GM23338 (cell line): Measurements from ENCODE around the gene ZBTB1. TPM values are rescaled to one million over a fixed set of nuclear protein-coding genes. Genes with fewer than 3 reads are reported as not detected.

Source experiments
- ATAC-seq: fragments of 200-7000 bp; cut with Tn5 transposase; 3 replicates; pipeline ENCODE4 v1.9.1; 2020
- DNase-seq: peaks from one replicate; pipeline ENCODE4 v3.0.0-alpha.2; 2015; ENCODE audit warnings: low spot score
- H2AFZ ChIP-seq: fragments of 200-600 bp; sonication (generic); 2 replicates; pipeline ENCODE4 v1.8.0; 2016; ENCODE audit warnings: antibody characterized with exemption, mild to moderate bottlenecking, moderate library complexity
- H3F3A ChIP-seq: fragments of 200-600 bp; sonication (generic); replicated peaks from 2 replicates; pipeline ENCODE4 v1.8.0; 2017; ENCODE audit warnings: antibody characterized with exemption, mixed run types, low read depth
- H3K27ac ChIP-seq: fragments of 200-600 bp; sonication (generic); 2 replicates; pipeline ENCODE4 v1.6.1; 2016; ENCODE audit warnings: low read depth
- H3K27me3 ChIP-seq: fragments of 200-600 bp; sonication (generic); 2 replicates; pipeline ENCODE4 v1.8.0; 2016; ENCODE audit warnings: mild to moderate bottlenecking, mixed run types, moderate library complexity; ENCODE audit not compliant: insufficient read depth
- H3K36me3 ChIP-seq: fragments of 200-600 bp; sonication (generic); 2 replicates; pipeline ENCODE4 v1.8.0; 2016; ENCODE audit warnings: mild to moderate bottlenecking; ENCODE audit not compliant: insufficient read depth
- H3K4me1 ChIP-seq: fragments of 200-600 bp; sonication (generic); 2 replicates; pipeline ENCODE4 v1.8.0; 2016; ENCODE audit warnings: mild to moderate bottlenecking, moderate library complexity; ENCODE audit not compliant: insufficient read depth
- H3K4me2 ChIP-seq: fragments of 200-600 bp; sonication (generic); 2 replicates; pipeline ENCODE4 v1.7.1; 2017; ENCODE audit warnings: mixed run types
- H3K4me3 ChIP-seq: fragments of 200-600 bp; sonication (generic); 2 replicates; pipeline ENCODE4 v1.6.1; 2016; ENCODE audit warnings: mixed run types
- H3K79me2 ChIP-seq: fragments of 200-600 bp; sonication (generic); replicated peaks from 2 replicates; pipeline ENCODE4 v1.8.0; 2017; ENCODE audit warnings: mild to moderate bottlenecking; ENCODE audit not compliant: insufficient read depth
- H3K9me2 ChIP-seq: fragments of 200-600 bp; sonication (generic); 2 replicates; pipeline ENCODE4 v1.8.0; 2017; ENCODE audit not compliant: insufficient read depth
- H4K20me1 ChIP-seq: fragments of 200-600 bp; sonication (generic); replicated peaks from 2 replicates; pipeline ENCODE4 v1.8.0; 2017; ENCODE audit warnings: mild to moderate bottlenecking; ENCODE audit not compliant: insufficient read depth
- H3K27ac Mint-ChIP-seq: 2 replicates; pipeline ENCODE4 v1.8.0; 2020; ENCODE audit warnings: inconsistent platforms, mild to moderate bottlenecking, moderate library complexity, mixed read lengths
- H3K27me3 Mint-ChIP-seq: 3 replicates; pipeline ENCODE4 v1.8.0; 2022; ENCODE audit warnings: low read depth, mild to moderate bottlenecking, moderate library complexity, mixed read lengths, inconsistent platforms; ENCODE audit not compliant: insufficient read depth, poor library complexity
- H3K36me3 Mint-ChIP-seq: 3 replicates; pipeline ENCODE4 v1.8.0; 2021; ENCODE audit warnings: low read depth, mild to moderate bottlenecking, inconsistent platforms, moderate library complexity, mixed read lengths
- H3K4me1 Mint-ChIP-seq: 3 replicates; pipeline ENCODE4 v1.8.0; 2020; ENCODE audit warnings: mild to moderate bottlenecking, inconsistent platforms, mixed read lengths
- H3K4me3 Mint-ChIP-seq: 3 replicates; pipeline ENCODE4 v1.8.0; 2021; ENCODE audit warnings: moderate library complexity, mild to moderate bottlenecking, inconsistent platforms, mixed read lengths
- H3K9me3 Mint-ChIP-seq: 3 replicates; pipeline ENCODE4 v1.8.0; 2020; ENCODE audit warnings: moderate library complexity, mild to moderate bottlenecking, inconsistent platforms, mixed read lengths
- STAT1 ChIP-seq: IDR thresholded peaks from one replicate; pipeline ENCODE4 v1.6.1; 2016; ENCODE audit warnings: antibody characterized with exemption; ENCODE audit not compliant: unreplicated experiment
- ZNF114 ChIP-seq: fragments of 250-450 bp; sonication (Bioruptor Pico); IDR thresholded peaks from 2 replicates; pipeline ENCODE4 v1.5.0; 2020; ENCODE audit warnings: mild to moderate bottlenecking, moderate library complexity
- ZNF331 ChIP-seq: fragments of 250-450 bp; sonication (Bioruptor Pico); IDR thresholded peaks from 2 replicates; pipeline ENCODE4 v1.5.0; 2020; ENCODE audit warnings: low read depth, mild to moderate bottlenecking, moderate library complexity
- polyA plus RNA-seq: library from polyadenylated mRNA; unstranded; fragments of >200 nt; fragmentation: Nextera tagmentation; extraction: Ambion mirVana; gene quantifications from 2 replicates; pipeline ENCODE4 v1.2.1, GENCODE V29; 2016
- total RNA-seq: library from RNA; depleted of rRNA; stranded (reverse); fragments of >200 nt; shearing (Covaris generic); gene quantifications from 2 replicates; pipeline ENCODE4 v1.2.3, GENCODE V29; 2014
- TF ChIP-seq, protein P1 (sequence below), 2 experiments: fragments of 200-600 bp in 1 of 2; sonication (generic) in 1 of 2; conservative IDR thresholded peaks; 2 replicates each; pipeline versions ENCODE4 v1.5.1 to v1.6.1; 2016 to 2017; ENCODE audit warnings: antibody characterized with exemption in 2 of 2, low read depth in 2 of 2, mild to moderate bottlenecking in 2 of 2, moderate library complexity in 1 of 2

ZBTB1 gene
- total and polyA plus RNA-seq, 2 experiments from 2014 or later = 11.2 to 33.0 TPM

DNA sequence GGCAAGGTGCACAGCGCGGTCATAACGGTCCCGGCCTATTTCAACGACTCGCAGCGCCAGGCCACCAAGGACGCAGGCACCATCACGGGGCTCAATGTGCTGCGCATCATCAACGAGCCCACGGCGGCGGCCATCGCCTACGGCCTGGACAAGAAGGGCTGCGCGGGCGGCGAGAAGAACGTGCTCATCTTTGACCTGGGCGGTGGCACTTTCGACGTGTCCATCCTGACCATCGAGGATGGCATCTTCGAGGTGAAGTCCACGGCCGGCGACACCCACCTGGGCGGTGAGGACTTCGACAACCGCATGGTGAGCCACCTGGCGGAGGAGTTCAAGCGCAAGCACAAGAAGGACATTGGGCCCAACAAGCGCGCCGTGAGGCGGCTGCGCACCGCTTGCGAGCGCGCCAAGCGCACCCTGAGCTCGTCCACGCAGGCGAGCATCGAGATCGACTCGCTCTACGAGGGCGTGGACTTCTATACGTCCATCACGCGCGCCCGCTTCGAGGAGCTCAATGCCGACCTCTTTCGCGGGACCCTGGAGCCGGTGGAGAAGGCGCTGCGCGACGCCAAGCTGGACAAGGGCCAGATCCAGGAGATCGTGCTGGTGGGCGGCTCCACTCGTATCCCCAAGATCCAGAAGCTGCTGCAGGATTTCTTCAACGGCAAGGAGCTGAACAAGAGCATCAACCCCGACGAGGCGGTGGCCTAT lies 36.8 kb downstream of the ZBTB1 start:
- H3F3A ChIP-seq = no peaks in the 10 kb centered on the region
- peak overlapping the region; percentile 75 for H3K4me2 ChIP-seq
- peak; percentile 66 for DNase-seq
- no peak overlapping the region for H3K27ac Mint-ChIP-seq
- H3K27me3 ChIP-seq = peaks cover 19% of the 10 kb centered on the region
- peaks cover 13% of the 10 kb centered on the region; the same call in 1 of the 2 replicates for H3K4me1 ChIP-seq
- H3K9me2 ChIP-seq = no peaks in the 10 kb centered on the region
- H3K27me3 Mint-ChIP-seq = peaks cover 26% of the 10 kb centered on the region
- no peaks in the 10 kb centered on the region for H4K20me1 ChIP-seq
- H3K36me3 Mint-ChIP-seq = peaks cover 29% of the 10 kb centered on the region
- H3K4me1 Mint-ChIP-seq = peaks cover 49% of the 10 kb centered on the region
- no peak overlapping the region for H2AFZ ChIP-seq
- H3K4me3 ChIP-seq = peak overlapping the region; percentile 54
- H3K36me3 ChIP-seq = no peaks in the 10 kb centered on the region
- no peak overlapping the region for H3K27ac ChIP-seq
- H3K4me3 Mint-ChIP-seq = peak overlapping the region; percentile 72
- ATAC-seq = no peak
- no peak for TF ChIP-seq STAT1
- TF ChIP-seq, protein P1, sequence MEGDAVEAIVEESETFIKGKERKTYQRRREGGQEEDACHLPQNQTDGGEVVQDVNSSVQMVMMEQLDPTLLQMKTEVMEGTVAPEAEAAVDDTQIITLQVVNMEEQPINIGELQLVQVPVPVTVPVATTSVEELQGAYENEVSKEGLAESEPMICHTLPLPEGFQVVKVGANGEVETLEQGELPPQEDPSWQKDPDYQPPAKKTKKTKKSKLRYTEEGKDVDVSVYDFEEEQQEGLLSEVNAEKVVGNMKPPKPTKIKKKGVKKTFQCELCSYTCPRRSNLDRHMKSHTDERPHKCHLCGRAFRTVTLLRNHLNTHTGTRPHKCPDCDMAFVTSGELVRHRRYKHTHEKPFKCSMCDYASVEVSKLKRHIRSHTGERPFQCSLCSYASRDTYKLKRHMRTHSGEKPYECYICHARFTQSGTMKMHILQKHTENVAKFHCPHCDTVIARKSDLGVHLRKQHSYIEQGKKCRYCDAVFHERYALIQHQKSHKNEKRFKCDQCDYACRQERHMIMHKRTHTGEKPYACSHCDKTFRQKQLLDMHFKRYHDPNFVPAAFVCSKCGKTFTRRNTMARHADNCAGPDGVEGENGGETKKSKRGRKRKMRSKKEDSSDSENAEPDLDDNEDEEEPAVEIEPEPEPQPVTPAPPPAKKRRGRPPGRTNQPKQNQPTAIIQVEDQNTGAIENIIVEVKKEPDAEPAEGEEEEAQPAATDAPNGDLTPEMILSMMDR (conservative IDR thresholded peaks at IDR 0.05; ENCODE audit: low read depth in 2 of 2) = peak in 1 of 2 experiments; percentile 43; a peak in 2 of 4 replicates
- H3K79me2 ChIP-seq = peaks cover 38% of the 10 kb centered on the region
- H3K9me3 Mint-ChIP-seq = peaks cover 28% of the 10 kb centered on the region

DNA sequence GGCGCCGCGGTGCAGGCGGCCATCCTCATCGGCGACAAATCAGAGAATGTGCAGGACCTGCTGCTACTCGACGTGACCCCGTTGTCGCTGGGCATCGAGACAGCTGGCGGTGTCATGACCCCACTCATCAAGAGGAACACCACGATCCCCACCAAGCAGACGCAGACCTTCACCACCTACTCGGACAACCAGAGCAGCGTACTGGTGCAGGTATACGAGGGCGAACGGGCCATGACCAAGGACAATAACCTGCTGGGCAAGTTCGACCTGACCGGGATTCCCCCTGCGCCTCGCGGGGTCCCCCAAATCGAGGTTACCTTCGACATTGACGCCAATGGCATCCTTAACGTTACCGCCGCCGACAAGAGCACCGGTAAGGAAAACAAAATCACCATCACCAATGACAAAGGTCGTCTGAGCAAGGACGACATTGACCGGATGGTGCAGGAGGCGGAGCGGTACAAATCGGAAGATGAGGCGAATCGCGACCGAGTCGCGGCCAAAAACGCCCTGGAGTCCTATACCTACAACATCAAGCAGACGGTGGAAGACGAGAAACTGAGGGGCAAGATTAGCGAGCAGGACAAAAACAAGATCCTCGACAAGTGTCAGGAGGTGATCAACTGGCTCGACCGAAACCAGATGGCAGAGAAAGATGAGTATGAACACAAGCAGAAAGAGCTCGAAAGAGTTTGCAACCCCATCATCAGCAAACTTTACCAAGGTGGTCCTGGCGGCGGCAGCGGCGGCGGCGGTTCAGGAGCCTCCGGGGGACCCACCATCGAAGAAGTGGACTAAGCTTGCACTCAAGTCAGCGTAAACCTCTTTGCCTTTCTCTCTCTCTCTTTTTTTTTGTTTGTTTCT lies 37.6 kb downstream of the ZBTB1 start:
- ATAC-seq = no peak

DNA sequence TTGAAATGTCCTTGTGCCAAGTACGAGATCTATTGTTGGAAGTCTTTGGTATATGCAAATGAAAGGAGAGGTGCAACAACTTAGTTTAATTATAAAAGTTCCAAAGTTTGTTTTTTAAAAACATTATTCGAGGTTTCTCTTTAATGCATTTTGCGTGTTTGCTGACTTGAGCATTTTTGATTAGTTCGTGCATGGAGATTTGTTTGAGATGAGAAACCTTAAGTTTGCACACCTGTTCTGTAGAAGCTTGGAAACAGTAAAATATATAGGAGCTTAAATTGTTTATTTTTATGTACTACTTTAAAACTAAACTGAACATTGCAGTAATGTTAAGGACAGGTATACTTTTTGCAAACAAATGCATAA lies 38.2 kb downstream of the ZBTB1 start:
- no peak overlapping the region for H2AFZ ChIP-seq
- Mint-ChIP-seq H3K27ac (no peak overlapping the region), H3K4me1 (peaks cover 44% of the 10 kb centered on the region), H3K36me3 (peaks cover 29% of the 10 kb centered on the region), H3K4me3 (peak overlapping the region; percentile 72), H3K9me3 (peaks cover 28% of the 10 kb centered on the region), H3K27me3 (peaks cover 26% of the 10 kb centered on the region)
- no peak for DNase-seq
- H3K36me3 ChIP-seq = no peaks in the 10 kb centered on the region
- peak overlapping the region; percentile 54 for H3K4me3 ChIP-seq
- H3K4me1 ChIP-seq = peaks cover 13% of the 10 kb centered on the region; the same call in 1 of the 2 replicates
- peaks cover 42% of the 10 kb centered on the region for H3K79me2 ChIP-seq
- H3K27me3 ChIP-seq = peaks cover 19% of the 10 kb centered on the region
- no peak for ATAC-seq
- peak overlapping the region; percentile 75 for H3K4me2 ChIP-seq
- no peaks in the 10 kb centered on the region for H4K20me1 ChIP-seq
- no peaks in the 10 kb centered on the region for H3K9me2 ChIP-seq
- no peaks in the 10 kb centered on the region for H3F3A ChIP-seq
- no peak overlapping the region for H3K27ac ChIP-seq
- no peak for TF ChIP-seq ZNF114 (CRISPR knock-in tag)

More for the DNA sequence above, 37.6 kb downstream of the ZBTB1 start:
- Histone ChIP-seq H4K20me1 (no peaks in the 10 kb centered on the region), H3K4me1 (peaks cover 13% of the 10 kb centered on the region; the same call in 1 of the 2 replicates), H3K27me3 (peaks cover 19% of the 10 kb centered on the region), H3K36me3 (no peaks in the 10 kb centered on the region), H3K9me2 (no peaks in the 10 kb centered on the region), H2AFZ (no peak overlapping the region), H3K27ac (no peak overlapping the region), H3K4me3 (peak overlapping the region; percentile 54), H3K4me2 (peak overlapping the region; percentile 75), H3K79me2 (peaks cover 42% of the 10 kb centered on the region), H3F3A (no peaks in the 10 kb centered on the region)
- Mint-ChIP-seq H3K9me3 (peaks cover 28% of the 10 kb centered on the region), H3K4me1 (peaks cover 44% of the 10 kb centered on the region), H3K27me3 (peaks cover 26% of the 10 kb centered on the region), H3K27ac (peak overlapping the region; percentile 10; the same call in 1 of the 2 replicates), H3K36me3 (peaks cover 29% of the 10 kb centered on the region), H3K4me3 (peak overlapping the region; percentile 72)
- peak; percentile 60 for DNase-seq
- TF ChIP-seq ZNF331 (no peak), ZNF114 (CRISPR knock-in tag) (no peak)
